MM.1S (cell line): Measurements from ENCODE around the gene DLX5.

Source experiments
- EZH2 ChIP-seq: fragments of 300-600 bp; sonication (generic); optimal IDR thresholded peaks from 2 replicates; pipeline ENCODE3; 2017; ENCODE audit warnings: low read depth, mild to moderate bottlenecking, antibody characterized with exemption, low read length, mixed read lengths
- EZH2phosphoT487 ChIP-seq: fragments of 300-600 bp; sonication (generic); IDR thresholded peaks from 2 replicates; pipeline ENCODE4 v1.6.1; 2018; ENCODE audit warnings: antibody characterized with exemption, low read length
- TF ChIP-seq, protein P1 (sequence below): fragments of 300-600 bp; sonication (generic); IDR thresholded peaks from 2 replicates; pipeline ENCODE4 v1.5.1; 2016; ENCODE audit warnings: antibody characterized with exemption, low read length, mixed read lengths

DNA sequence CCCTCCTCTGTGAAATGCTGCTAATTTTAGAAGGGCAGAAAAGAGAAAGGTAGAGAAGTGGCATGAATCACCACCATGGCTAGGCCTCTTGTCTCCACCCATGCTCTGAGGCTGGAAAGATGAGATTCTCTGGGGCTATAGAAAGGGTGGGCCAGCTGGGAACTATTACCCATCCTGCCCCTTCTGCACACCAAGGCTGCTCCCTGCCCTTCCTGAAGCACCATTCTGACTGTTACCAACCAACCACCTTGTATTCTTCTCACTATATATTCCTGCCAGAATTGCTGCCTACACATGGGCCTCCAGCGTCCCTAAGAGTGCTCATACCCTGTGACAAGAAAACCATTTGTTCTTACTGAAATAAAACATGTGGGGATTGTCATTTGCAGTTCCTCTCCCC lies 30.7 kb downstream of the DLX5 start:
- TF ChIP-seq, protein P1, sequence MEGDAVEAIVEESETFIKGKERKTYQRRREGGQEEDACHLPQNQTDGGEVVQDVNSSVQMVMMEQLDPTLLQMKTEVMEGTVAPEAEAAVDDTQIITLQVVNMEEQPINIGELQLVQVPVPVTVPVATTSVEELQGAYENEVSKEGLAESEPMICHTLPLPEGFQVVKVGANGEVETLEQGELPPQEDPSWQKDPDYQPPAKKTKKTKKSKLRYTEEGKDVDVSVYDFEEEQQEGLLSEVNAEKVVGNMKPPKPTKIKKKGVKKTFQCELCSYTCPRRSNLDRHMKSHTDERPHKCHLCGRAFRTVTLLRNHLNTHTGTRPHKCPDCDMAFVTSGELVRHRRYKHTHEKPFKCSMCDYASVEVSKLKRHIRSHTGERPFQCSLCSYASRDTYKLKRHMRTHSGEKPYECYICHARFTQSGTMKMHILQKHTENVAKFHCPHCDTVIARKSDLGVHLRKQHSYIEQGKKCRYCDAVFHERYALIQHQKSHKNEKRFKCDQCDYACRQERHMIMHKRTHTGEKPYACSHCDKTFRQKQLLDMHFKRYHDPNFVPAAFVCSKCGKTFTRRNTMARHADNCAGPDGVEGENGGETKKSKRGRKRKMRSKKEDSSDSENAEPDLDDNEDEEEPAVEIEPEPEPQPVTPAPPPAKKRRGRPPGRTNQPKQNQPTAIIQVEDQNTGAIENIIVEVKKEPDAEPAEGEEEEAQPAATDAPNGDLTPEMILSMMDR = no peak
- TF ChIP-seq EZH2phosphoT487 (no peak), EZH2 (no peak)
